Chondrocyte (in vitro differentiated cells): ENCODE data around the gene ABHD12. TPM values are rescaled to one million over a fixed set of nuclear protein-coding genes. Genes with fewer than 3 reads are reported as not detected.
A peak's percentile ranks its signal among the peaks of the same experiment; 100 is the strongest.

Experiments used
- DNase-seq: peaks from one replicate; pipeline ENCODE4 v3.0.0; 2021; ENCODE audit warnings: mixed read lengths, low spot score
- H3K27ac Mint-ChIP-seq: one replicate; pipeline ENCODE4 v1.8.0; 2021; ENCODE audit warnings: mild to moderate bottlenecking, moderate library complexity, mixed read lengths; ENCODE audit not compliant: unreplicated experiment
- H3K27me3 Mint-ChIP-seq: 2 replicates; pipeline ENCODE4 v1.8.0; 2021; ENCODE audit warnings: low read depth, mixed read lengths
- H3K36me3 Mint-ChIP-seq: 2 replicates; pipeline ENCODE4 v1.8.0; 2021; ENCODE audit warnings: low read depth, mixed read lengths
- H3K4me1 Mint-ChIP-seq: 2 replicates; pipeline ENCODE4 v1.8.0; 2021; ENCODE audit warnings: low read depth, mild to moderate bottlenecking, mixed read lengths
- H3K4me3 Mint-ChIP-seq: one replicate; pipeline ENCODE4 v1.8.0; 2021; ENCODE audit warnings: mild to moderate bottlenecking, moderate library complexity, mixed read lengths; ENCODE audit not compliant: unreplicated experiment
- H3K9me3 Mint-ChIP-seq: 2 replicates; pipeline ENCODE4 v1.8.0; 2021; ENCODE audit warnings: low read depth, mixed read lengths
- total RNA-seq: library from RNA; stranded (reverse); gene quantifications from 3 replicates; pipeline ENCODE4 v1.2.1, GENCODE V29; 2021
- TF ChIP-seq, protein P1 (sequence below): fragments of 200-600 bp; sonication (generic); IDR thresholded peaks from 2 replicates; pipeline ENCODE4 v1.5.0; 2021; ENCODE audit warnings: antibody characterized with exemption, mild to moderate bottlenecking, moderate library complexity

Gene ABHD12
- total RNA-seq, 1 donor from 2014 or later: 49.4 TPM

- H3K27me3 Mint-ChIP-seq: no peaks in the 10 kb centered on the region
- H3K27ac Mint-ChIP-seq: no peak overlapping the region
- no peaks in the 10 kb centered on the region for H3K4me1 Mint-ChIP-seq
- no peaks in the 10 kb centered on the region for H3K9me3 Mint-ChIP-seq
- DNase-seq: peak; percentile 86
- peaks cover 46% of the 10 kb centered on the region for H3K36me3 Mint-ChIP-seq
- TF ChIP-seq, protein P1, sequence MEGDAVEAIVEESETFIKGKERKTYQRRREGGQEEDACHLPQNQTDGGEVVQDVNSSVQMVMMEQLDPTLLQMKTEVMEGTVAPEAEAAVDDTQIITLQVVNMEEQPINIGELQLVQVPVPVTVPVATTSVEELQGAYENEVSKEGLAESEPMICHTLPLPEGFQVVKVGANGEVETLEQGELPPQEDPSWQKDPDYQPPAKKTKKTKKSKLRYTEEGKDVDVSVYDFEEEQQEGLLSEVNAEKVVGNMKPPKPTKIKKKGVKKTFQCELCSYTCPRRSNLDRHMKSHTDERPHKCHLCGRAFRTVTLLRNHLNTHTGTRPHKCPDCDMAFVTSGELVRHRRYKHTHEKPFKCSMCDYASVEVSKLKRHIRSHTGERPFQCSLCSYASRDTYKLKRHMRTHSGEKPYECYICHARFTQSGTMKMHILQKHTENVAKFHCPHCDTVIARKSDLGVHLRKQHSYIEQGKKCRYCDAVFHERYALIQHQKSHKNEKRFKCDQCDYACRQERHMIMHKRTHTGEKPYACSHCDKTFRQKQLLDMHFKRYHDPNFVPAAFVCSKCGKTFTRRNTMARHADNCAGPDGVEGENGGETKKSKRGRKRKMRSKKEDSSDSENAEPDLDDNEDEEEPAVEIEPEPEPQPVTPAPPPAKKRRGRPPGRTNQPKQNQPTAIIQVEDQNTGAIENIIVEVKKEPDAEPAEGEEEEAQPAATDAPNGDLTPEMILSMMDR: no peak
- no peak overlapping the region for H3K4me3 Mint-ChIP-seq
These were observed 104.5 kb downstream of the ABHD12 start for GRCh38 chr20:25285856-25286798.

GRCh38 chr20:25285091-25285647, 105.5 kb downstream of the ABHD12 start:
- Mint-ChIP-seq H3K36me3 (peaks cover 46% of the 10 kb centered on the region), H3K9me3 (no peaks in the 10 kb centered on the region), H3K27ac (no peak overlapping the region), H3K4me1 (no peaks in the 10 kb centered on the region), H3K27me3 (no peaks in the 10 kb centered on the region), H3K4me3 (no peak overlapping the region)
- TF ChIP-seq, protein P1: peak; percentile 21
- peak; percentile 65 for DNase-seq

DNA sequence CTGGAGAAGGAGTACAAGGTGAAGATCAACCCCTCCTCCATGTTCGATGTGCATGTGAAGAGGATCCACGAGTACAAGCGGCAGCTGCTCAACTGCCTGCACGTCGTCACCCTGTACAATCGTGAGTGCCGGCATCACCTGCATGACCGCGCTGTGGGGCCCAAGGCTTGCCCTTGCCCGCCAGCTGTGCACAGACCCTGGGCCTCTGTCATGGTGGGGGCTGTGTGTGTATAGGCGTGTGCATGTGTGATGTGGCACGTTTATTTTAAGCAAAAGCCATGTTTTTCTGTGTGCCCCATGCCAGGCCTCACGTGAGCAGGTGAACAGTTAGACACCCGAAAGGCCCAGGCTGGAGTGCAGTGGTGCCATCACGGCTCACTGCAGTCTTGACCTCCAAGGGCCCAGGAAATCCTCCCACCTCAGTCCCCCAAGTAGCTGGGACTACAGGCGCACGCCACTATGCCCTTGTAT, 106.5 kb downstream of the ABHD12 start:
- H3K27ac Mint-ChIP-seq: no peak overlapping the region
- H3K27me3 Mint-ChIP-seq: no peaks in the 10 kb centered on the region
- DNase-seq: peak; percentile 85
- no peaks in the 10 kb centered on the region for H3K4me1 Mint-ChIP-seq
- H3K4me3 Mint-ChIP-seq: no peak overlapping the region
- no peaks in the 10 kb centered on the region for H3K9me3 Mint-ChIP-seq
- TF ChIP-seq, protein P1: no peak
- peaks cover 39% of the 10 kb centered on the region for H3K36me3 Mint-ChIP-seq

GRCh38 chr20:25283221-25283951, 107.2 kb downstream of the ABHD12 start:
- Mint-ChIP-seq H3K36me3 (peaks cover 35% of the 10 kb centered on the region), H3K27me3 (no peaks in the 10 kb centered on the region), H3K4me1 (no peaks in the 10 kb centered on the region), H3K9me3 (no peaks in the 10 kb centered on the region), H3K27ac (no peak overlapping the region), H3K4me3 (no peak overlapping the region)
- DNase-seq: peak; percentile 88
- TF ChIP-seq, protein P1: no peak

DNA sequence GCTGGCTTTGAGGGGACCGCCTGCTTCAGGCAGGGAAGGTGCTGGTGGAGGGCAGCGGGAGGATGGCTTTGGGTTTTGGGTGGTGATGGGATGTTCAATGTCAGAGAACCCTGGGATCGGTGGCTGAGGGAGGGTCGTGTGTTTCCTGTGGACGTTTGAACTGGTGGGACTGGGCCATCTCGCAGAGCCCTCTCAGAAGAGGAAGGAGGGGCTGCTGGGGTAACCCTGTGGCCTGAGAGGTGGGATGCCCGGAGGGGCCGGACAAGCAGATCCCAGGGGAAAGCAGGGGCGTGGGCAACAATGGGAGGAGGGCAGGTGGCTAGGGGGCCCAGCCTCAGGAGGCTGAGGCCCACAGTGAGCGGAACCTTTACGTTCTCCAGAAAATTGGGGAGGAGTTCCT, 107.8 kb downstream of the ABHD12 start:
- Mint-ChIP-seq H3K27ac (no peak overlapping the region), H3K4me3 (no peak overlapping the region), H3K4me1 (no peaks in the 10 kb centered on the region), H3K27me3 (no peaks in the 10 kb centered on the region), H3K36me3 (peaks cover 35% of the 10 kb centered on the region), H3K9me3 (no peaks in the 10 kb centered on the region)
- peak; percentile 73 for DNase-seq
- TF ChIP-seq, protein P1: no peak
